ENCODE results near the gene DNAAF8.

- TF ChIP-seq CTCF (IDR thresholded peaks at IDR 0.05): no peak
- no peak for TF ChIP-seq POLR2A (IDR thresholded peaks at IDR 0.05)
These were observed 12.7 kb downstream of the DNAAF8 start for GRCh38 chr16:4746991-4747574.
